HepG2 (cell line): Measurements from ENCODE around the gene ZSCAN1. TPM values are rescaled to one million over a fixed set of nuclear protein-coding genes. Genes with fewer than 3 reads are reported as not detected.

Source experiments
- ARHGAP35 ChIP-seq: sonication (generic); formaldehyde crosslinking; IDR thresholded peaks from 2 replicates; pipeline ENCODE4 v1.9.0; 2022; ENCODE audit warnings: mild to moderate bottlenecking, inconsistent platforms, moderate library complexity, missing genetic modification reagents, borderline replicate concordance
- BCL3 ChIP-seq: sonication (generic); formaldehyde crosslinking; IDR thresholded peaks from 2 replicates; pipeline ENCODE4 v1.5.1; 2020; ENCODE audit warnings: mild to moderate bottlenecking, missing genetic modification reagents, moderate library complexity
- BCL6 ChIP-seq: IDR thresholded peaks from 2 replicates; pipeline ENCODE4 v1.6.1; 2016; ENCODE audit warnings: missing genetic modification reagents, missing compliant biosample characterization
- ELK4 ChIP-seq: sonication (generic); formaldehyde crosslinking; IDR thresholded peaks from 2 replicates; pipeline ENCODE4 v1.9.0; 2021; ENCODE audit warnings: missing genetic modification reagents, borderline replicate concordance
- MAZ ChIP-seq, 2 experiments: sonication (generic) in 1 of 2; formaldehyde crosslinking in 1 of 2; IDR thresholded peaks; 2 replicates each; pipeline versions ENCODE4 v1.5.0 to v1.6.1; 2012 to 2020; ENCODE audit warnings: low read depth in 2 of 2, mild to moderate bottlenecking in 2 of 2, borderline replicate concordance in 1 of 2, improper control_type of control experiment in 1 of 2, low read length in 1 of 2, missing genetic modification reagents in 1 of 2, moderate library complexity in 1 of 2
- NFE2L1 ChIP-seq: sonication (generic); formaldehyde crosslinking; IDR thresholded peaks from 2 replicates; pipeline ENCODE4 v1.4.0; 2020; ENCODE audit warnings: missing genetic modification reagents, mild to moderate bottlenecking, borderline replicate concordance
- NR2F2 ChIP-seq: IDR thresholded peaks from 2 replicates; pipeline ENCODE4 v1.6.1; 2012; ENCODE audit warnings: low read depth, inconsistent platforms, borderline replicate concordance
- RBM22 ChIP-seq: fragments of 200-400 bp; formaldehyde crosslinking; optimal IDR thresholded peaks from 2 replicates; pipeline ENCODE3; 2017; ENCODE audit warnings: mild to moderate bottlenecking, low read length, moderate library complexity
- SNAPC2 ChIP-seq: sonication (generic); formaldehyde crosslinking; IDR thresholded peaks from 2 replicates; pipeline ENCODE4 v1.8.1; 2022; ENCODE audit warnings: mild to moderate bottlenecking, missing genetic modification reagents
- SP140L ChIP-seq: sonication (generic); formaldehyde crosslinking; IDR thresholded peaks from 2 replicates; pipeline ENCODE4 v1.4.0; 2020; ENCODE audit warnings: missing genetic modification reagents, borderline replicate concordance
- U2AF1 ChIP-seq: fragments of 200-400 bp; formaldehyde crosslinking; optimal IDR thresholded peaks from 2 replicates; pipeline ENCODE3; 2017; ENCODE audit warnings: mild to moderate bottlenecking, low read depth, low read length
- ZBED4 ChIP-seq: sonication (generic); formaldehyde crosslinking; IDR thresholded peaks from 2 replicates; pipeline ENCODE4 v1.4.0; 2020; ENCODE audit warnings: missing genetic modification reagents, borderline replicate concordance
- ZFAT ChIP-seq: sonication (generic); formaldehyde crosslinking; conservative IDR thresholded peaks from 2 replicates; pipeline ENCODE4 v1.8.1; 2023; ENCODE audit warnings: missing genetic modification reagents, inconsistent platforms
- ZFP36L2 ChIP-seq: sonication (generic); formaldehyde crosslinking; IDR thresholded peaks from 2 replicates; pipeline ENCODE4 v1.4.0; 2020; ENCODE audit warnings: missing genetic modification reagents
- ZNF329 ChIP-seq: sonication (generic); formaldehyde crosslinking; IDR thresholded peaks from 2 replicates; pipeline ENCODE4 v1.9.0; 2021; ENCODE audit warnings: low read depth, mild to moderate bottlenecking, missing genetic modification reagents
- ZNF772 ChIP-seq: sonication (generic); formaldehyde crosslinking; IDR thresholded peaks from 2 replicates; pipeline ENCODE4 v1.5.0; 2020; ENCODE audit warnings: mild to moderate bottlenecking, missing genetic modification reagents
- ZNF773 ChIP-seq: sonication (generic); formaldehyde crosslinking; IDR thresholded peaks from 2 replicates; pipeline ENCODE4 v1.4.0; 2020; ENCODE audit warnings: missing genetic modification reagents, borderline replicate concordance
- ZNF776 ChIP-seq: sonication (generic); formaldehyde crosslinking; IDR thresholded peaks from 2 replicates; pipeline ENCODE4 v1.4.0; 2020; ENCODE audit warnings: mild to moderate bottlenecking, missing genetic modification reagents
- ZNF777 ChIP-seq: sonication (generic); formaldehyde crosslinking; IDR thresholded peaks from 2 replicates; pipeline ENCODE4 v1.4.0; 2020; ENCODE audit warnings: missing genetic modification reagents
- ZSCAN5A ChIP-seq: sonication (generic); formaldehyde crosslinking; IDR thresholded peaks from 2 replicates; pipeline ENCODE4 v1.8.0; 2022; ENCODE audit warnings: mild to moderate bottlenecking, missing genetic modification reagents, borderline replicate concordance
- polyA plus RNA-seq, 8 experiments: library from polyadenylated mRNA; depleted of rRNA in 3 of 8; stranded (reverse) in 7 of 8; unstranded in 1 of 8; fragments of >200 nt; fragmentation: Illumina TruSeq in 4 of 8; extraction: Trizol in 4 of 8; gene quantifications; 2 replicates each; pipeline versions ENCODE4 v1.2.1 to v1.2.3, GENCODE V29; 2011 to 2016; ENCODE audit warnings: low read depth in 4 of 8, missing spikeins in 1 of 8, mixed read lengths in 1 of 8; ENCODE audit not compliant: insufficient read depth in 1 of 8
- total RNA-seq, 5 experiments: library from RNA; depleted of rRNA; stranded (reverse); fragments of >200 nt; fragmentation: Illumina TruSeq; extraction: Trizol; gene quantifications; 2 replicates each; pipeline ENCODE4 v1.2.3, GENCODE V29; 2016; ENCODE audit warnings: low read depth in 1 of 5

The ZSCAN1 gene
- total and polyA plus RNA-seq, 2 of the 13 experiments (the other 11 are each of a cell fraction or from before 2014, with no cell fraction given) = not detected

GRCh38 chr19:58002384-58003173 is 31.2 kb upstream of the ZSCAN1 start, which contains the start of gene ZNF606 (continued):
- TF ChIP-seq ZBED4 (CRISPR knock-in tag) (peak; percentile 41; the same call in 1 of the 2 replicates), RBM22 (no peak), BCL6 (CRISPR knock-in tag) (no peak), SP140L (CRISPR knock-in tag) (0 out of 2 replicates have a peak, but pooled peaks have one; percentile 43), ELK4 (CRISPR knock-in tag) (no peak; the same call in 1 of the 2 replicates), ZNF777 (CRISPR knock-in tag) (peak; percentile 97), NR2F2 (no peak; the same call in 1 of the 2 replicates), ARHGAP35 (CRISPR knock-in tag) (peak; percentile 76; the same call in 1 of the 2 replicates), ZFP36L2 (CRISPR knock-in tag) (no peak), ZSCAN5A (CRISPR knock-in tag) (0 out of 2 replicates have a peak, but pooled peaks have one; percentile 16), ZNF772 (CRISPR knock-in tag) (peak; percentile 83; the same call in 1 of the 2 replicates), ZNF776 (no peak; the same call in 1 of the 2 replicates), MAZ (IDR thresholded peaks at IDR 0.05; ENCODE audit: borderline replicate concordance, low read depth, low read length) (no peak), MAZ (CRISPR knock-in tag; IDR thresholded peaks at IDR 0.05; ENCODE audit: low read depth) (peak; percentile 61; the same call in 1 of the 2 replicates), U2AF1 (no peak), NFE2L1 (CRISPR knock-in tag) (no peak), ZNF329 (CRISPR knock-in tag) (0 out of 2 replicates have a peak, but pooled peaks have one; percentile 52), BCL3 (CRISPR knock-in tag) (peak; percentile 92), SNAPC2 (CRISPR knock-in tag) (no peak; the same call in 1 of the 2 replicates), ZFAT (CRISPR knock-in tag) (0 out of 2 replicates have a peak, but pooled peaks have one; percentile 26), ZNF773 (0 out of 2 replicates have a peak, but pooled peaks have one; percentile 76)
